Cardiac septum (tissue), 1 donor: ENCODE measurements around the gene GNL2. TPM values are rescaled to one million over a fixed set of nuclear protein-coding genes. Genes with fewer than 3 reads are reported as not detected.
"Not testable (repeated sequence)": the region's sequence is repeated elsewhere in the genome, so short reads cannot be mapped to it uniquely, and the experiment has no call there.

Experiments
- DNase-seq: peaks from one replicate; pipeline ENCODE4 v3.0.0-alpha.2; 2020; ENCODE audit warnings: low spot score
- intact Hi-C: fragments of 100-400 bp; cut with DNase I; formaldehyde crosslinking; loops from one replicate; pipeline ENCODE4 v1.14.0; 2022
- total RNA-seq: library from RNA; stranded (reverse); fragmentation: NEBNext Ultra II Directional; extraction: Animal tissue kit (Norgen Biotek cat#: 25700); gene quantifications from one replicate; pipeline ENCODE4 v1.2.1, GENCODE V29; 2021
- donor health status: DM: no; HTN: no; CAD: no.

The GNL2 gene
- total RNA-seq, 1 donor from 2014 or later = 24.1 TPM

- no peak for DNase-seq
- intact Hi-C loops = no loop called here
Measured at GRCh38 chr1:37612186-37612585, 16.4 kb upstream of the GNL2 start.

- intact Hi-C loops = loop anchor here (10.0 kb wide), 1 partner anchor 155 kb away; no protein-coding TSS in a partner anchor
Measured at GRCh38 chr1:37609994-37610393, 14.3 kb upstream of the GNL2 start.

GRCh38 chr1:37609002-37609401 is 13.3 kb upstream of the GNL2 start:
- DNase-seq = no peak
- intact Hi-C loops = loop anchor here (10.0 kb wide), 1 partner anchor 154 kb away; no protein-coding TSS in a partner anchor

More at GRCh38 chr1:37609994-37610393, 14.3 kb upstream of the GNL2 start:
- no peak for DNase-seq

- intact Hi-C loops = loop anchor here (10.0 kb wide), 1 partner anchor 152 kb away; no protein-coding TSS in a partner anchor
- no peak for DNase-seq
Measured at GRCh38 chr1:37606481-37607263, 10.9 kb upstream of the GNL2 start.

- no peak for DNase-seq
- intact Hi-C loops = loop anchor here (10.0 kb wide), 1 partner anchor 151 kb away; no protein-coding TSS in a partner anchor
Measured at GRCh38 chr1:37605806-37606474, 10.2 kb upstream of the GNL2 start.

GRCh38 chr1:37605061-37605650 is 9.4 kb upstream of the GNL2 start:
- intact Hi-C loops = loop anchor here (10.0 kb wide), 1 partner anchor 150 kb away; no protein-coding TSS in a partner anchor
- no peak for DNase-seq

- DNase-seq = no peak
- intact Hi-C loops = loop anchor here (2.0 to 10.0 kb wide), 2 partner anchors 80 to 148 kb away; no protein-coding TSS in a partner anchor
Measured at GRCh38 chr1:37602750-37603694, 7.3 kb upstream of the GNL2 start.

GRCh38 chr1:37601441-37601840 is 5.7 kb upstream of the GNL2 start:
- intact Hi-C loops = loop anchor here (10.0 kb wide), 1 partner anchor 147 kb away; no protein-coding TSS in a partner anchor
- no peak for DNase-seq

GRCh38 chr1:37599940-37600339 is 4.2 kb upstream of the GNL2 start:
- no peak for DNase-seq
- intact Hi-C loops = loop anchor here (5.0 to 10.0 kb wide), 3 partner anchors 145 to 447 kb away; partner anchors contain the start of genes C1orf122, POU3F1 and YRDC

GRCh38 chr1:37596182-37596667 is 488 bp upstream of the GNL2 start:
- intact Hi-C loops = loop anchor here (1.0 to 10.0 kb wide), 3 partner anchors 42 to 451 kb away; partner anchors contain the start of genes C1orf122, POU3F1, SNIP1 and YRDC
- no peak for DNase-seq

- intact Hi-C loops = loop anchor here (10.0 kb wide), 1 partner anchor 211 kb away; the partner anchor contains the start of genes C1orf122 and YRDC
- DNase-seq = no peak
Measured at GRCh38 chr1:37593726-37594125, 2.0 kb downstream of the GNL2 start.

GRCh38 chr1:37588939-37589338 is 6.8 kb downstream of the GNL2 start:
- intact Hi-C loops = no loop called here
- DNase-seq = no peak

- intact Hi-C loops, DNase-seq: not testable (repeated sequence)
Measured at GRCh38 chr1:37584544-37584943, 11.2 kb downstream of the GNL2 start.

- DNase-seq = no peak
- intact Hi-C loops = no loop called here
Measured at GRCh38 chr1:37575692-37576091, 20.0 kb downstream of the GNL2 start.

- intact Hi-C loops = no loop called here
- no peak for DNase-seq
Measured at GRCh38 chr1:37574834-37575480, 20.8 kb downstream of the GNL2 start.

- intact Hi-C loops = no loop called here
- no peak for DNase-seq
Measured at GRCh38 chr1:37570528-37571334, 25.0 kb downstream of the GNL2 start.

GRCh38 chr1:37567023-37567422 is 28.7 kb downstream of the GNL2 start:
- intact Hi-C loops = no loop called here

More at GRCh38 chr1:37567023-37567422, 28.7 kb downstream of the GNL2 start:
- no peak for DNase-seq
